PC-3 (cell line): Measurements from ENCODE around the gene CCN6. TPM values are rescaled to one million over a fixed set of nuclear protein-coding genes. Genes with fewer than 3 reads are reported as not detected.
A peak's percentile ranks its signal among the peaks of the same experiment; 100 is the strongest.

ENCODE experiments used
- ATAC-seq: fragments of 200-7000 bp; cut with Tn5 transposase; 2 replicates; pipeline ENCODE4 v1.9.1; 2020; ENCODE audit warnings: mild to moderate bottlenecking, moderate library complexity
- BruUV-seq: library from RNA; stranded (reverse); fragments of 400-500 nt; replicated peaks from 2 replicates; lab custom pipeline; 2021; lab: Mats Ljungman, UMichigan
- CTCF ChIA-PET: fragments of 300-600 bp; sonication (Branson Sonifier 250); formaldehyde crosslinking; loops from one replicate; lab custom pipeline; 2022; ENCODE audit warnings: antibody characterized with exemption; lab: Charles Lee
- POLR2A ChIA-PET: fragments of 300-600 bp; sonication (Branson Sonifier 250); formaldehyde crosslinking; loops from one replicate; lab custom pipeline; 2022; ENCODE audit warnings: antibody characterized with exemption; ENCODE audit not compliant: unreplicated experiment; lab: Charles Lee
- DNase-seq: peaks from one replicate; pipeline ENCODE4 v3.0.0-alpha.2; 2015
- H2AFZ ChIP-seq: fragments of 300-600 bp; sonication (generic); 2 replicates; pipeline ENCODE4 v1.6.0; 2016; ENCODE audit warnings: antibody characterized with exemption, low read length
- H3F3A ChIP-seq: fragments of 300-600 bp; sonication (generic); one replicate; pipeline ENCODE4 v1.6.0; 2017; ENCODE audit warnings: antibody characterized with exemption, low read length, control low read depth, mild to moderate bottlenecking; ENCODE audit not compliant: unreplicated experiment
- H3K27ac ChIP-seq: fragments of 300-600 bp; sonication (generic); 2 replicates; pipeline ENCODE4 v1.5.1; 2016; ENCODE audit warnings: mild to moderate bottlenecking, low read length
- H3K27me3 ChIP-seq: fragments of 300-600 bp; sonication (generic); 2 replicates; pipeline ENCODE4 v1.6.1; 2016; ENCODE audit warnings: low read length, mixed read lengths
- H3K36me3 ChIP-seq: fragments of 300-600 bp; sonication (generic); 2 replicates; pipeline ENCODE4 v1.6.1; 2016; ENCODE audit warnings: low read depth, mixed run types, low read length, mixed read lengths
- H3K4me1 ChIP-seq: fragments of 300-600 bp; sonication (generic); 2 replicates; pipeline ENCODE4 v1.5.1; 2016; ENCODE audit warnings: low read length; ENCODE audit not compliant: insufficient read depth
- H3K4me2 ChIP-seq: fragments of 300-600 bp; sonication (generic); 2 replicates; pipeline ENCODE4 v1.6.0; 2016; ENCODE audit warnings: low read length
- H3K4me3 ChIP-seq: fragments of 300-600 bp; sonication (generic); 2 replicates; pipeline ENCODE4 v1.5.1; 2016; ENCODE audit warnings: mild to moderate bottlenecking, low read length, mixed read lengths
- H3K79me2 ChIP-seq: fragments of 300-600 bp; sonication (generic); 2 replicates; pipeline ENCODE4 v1.6.1; 2017; ENCODE audit warnings: low read length, mixed read lengths
- H3K9ac ChIP-seq: fragments of 300-600 bp; sonication (generic); 2 replicates; pipeline ENCODE4 v1.6.0; 2016; ENCODE audit warnings: mild to moderate bottlenecking, low read length
- H3K9me2 ChIP-seq: fragments of 300-600 bp; sonication (generic); replicated peaks from 2 replicates; pipeline ENCODE4 v1.6.1; 2016; ENCODE audit warnings: mixed run types, low read length, mixed read lengths
- H3K9me3 ChIP-seq: fragments of 300-600 bp; sonication (generic); 2 replicates; pipeline ENCODE4 v1.6.1; 2016; ENCODE audit warnings: low read length, mixed read lengths
- H4K20me1 ChIP-seq: fragments of 300-600 bp; sonication (generic); 2 replicates; pipeline ENCODE4 v1.6.1; 2016; ENCODE audit warnings: low read length, mixed read lengths
- EZH2 ChIP-seq: fragments of 300-600 bp; sonication (generic); IDR thresholded peaks from one replicate; pipeline ENCODE4 v1.6.1; 2017; ENCODE audit warnings: antibody characterized with exemption, mild to moderate bottlenecking, low read length; ENCODE audit not compliant: unreplicated experiment
- EZH2phosphoT487 ChIP-seq: fragments of 300-600 bp; sonication (generic); IDR thresholded peaks from 2 replicates; pipeline ENCODE4 v1.6.1; 2018; ENCODE audit warnings: mild to moderate bottlenecking, antibody characterized with exemption, low read length, borderline replicate concordance
- intact Hi-C: fragments of 100-400 bp; cut with micrococcal nuclease; formaldehyde crosslinking; loops from 2 replicates; pipeline ENCODE4 v1.9.0; 2023
- total RNA-seq: library from RNA; depleted of rRNA; stranded (reverse); fragments of >200 nt; gene quantifications from 2 replicates; pipeline ENCODE4 v1.2.3, GENCODE V29; 2014
- TF ChIP-seq, protein P1 (sequence below): fragments of 300-600 bp; sonication (generic); conservative IDR thresholded peaks from 2 replicates; pipeline ENCODE4 v1.5.1; 2017; ENCODE audit warnings: antibody characterized with exemption, low read depth, mild to moderate bottlenecking, low read length

The CCN6 gene
- total RNA-seq, 1 experiment from 2014 or later, result not detected

DNA sequence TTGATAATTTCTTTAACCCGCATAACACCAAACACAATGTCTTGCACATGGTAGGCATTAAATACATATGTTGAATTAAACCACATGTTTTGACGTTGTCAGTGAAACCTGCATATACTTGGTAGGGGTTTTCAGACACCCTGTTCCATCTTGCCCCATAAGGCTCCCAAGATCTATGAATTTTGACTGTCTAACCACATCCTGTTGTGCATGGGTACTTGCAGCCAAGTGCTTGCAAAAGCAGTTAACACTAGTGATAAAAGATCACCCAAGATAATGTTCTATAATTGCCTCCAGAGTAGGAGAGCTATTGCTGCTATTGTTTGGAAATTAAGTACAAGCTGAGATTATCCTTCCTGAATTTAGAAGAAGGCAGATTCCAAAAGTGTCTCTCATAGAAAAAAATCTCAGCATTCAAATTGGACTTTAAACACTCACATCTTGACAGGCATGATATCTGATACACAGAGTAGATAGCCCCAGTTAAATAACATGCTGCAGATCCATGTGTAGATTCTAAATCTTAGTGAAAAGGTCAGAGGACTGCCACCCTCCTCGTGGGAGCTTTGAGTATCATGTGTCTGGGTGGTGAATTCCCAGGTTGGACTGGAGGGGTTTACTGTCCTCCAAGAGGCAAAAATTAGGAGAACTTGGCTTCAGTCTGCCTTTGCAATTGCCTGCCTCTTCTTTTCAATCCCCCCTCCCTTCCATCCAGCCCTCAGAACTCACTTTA is 25.8 kb upstream of the CCN6 start:
- no TSS peak for BruUV-seq

DNA sequence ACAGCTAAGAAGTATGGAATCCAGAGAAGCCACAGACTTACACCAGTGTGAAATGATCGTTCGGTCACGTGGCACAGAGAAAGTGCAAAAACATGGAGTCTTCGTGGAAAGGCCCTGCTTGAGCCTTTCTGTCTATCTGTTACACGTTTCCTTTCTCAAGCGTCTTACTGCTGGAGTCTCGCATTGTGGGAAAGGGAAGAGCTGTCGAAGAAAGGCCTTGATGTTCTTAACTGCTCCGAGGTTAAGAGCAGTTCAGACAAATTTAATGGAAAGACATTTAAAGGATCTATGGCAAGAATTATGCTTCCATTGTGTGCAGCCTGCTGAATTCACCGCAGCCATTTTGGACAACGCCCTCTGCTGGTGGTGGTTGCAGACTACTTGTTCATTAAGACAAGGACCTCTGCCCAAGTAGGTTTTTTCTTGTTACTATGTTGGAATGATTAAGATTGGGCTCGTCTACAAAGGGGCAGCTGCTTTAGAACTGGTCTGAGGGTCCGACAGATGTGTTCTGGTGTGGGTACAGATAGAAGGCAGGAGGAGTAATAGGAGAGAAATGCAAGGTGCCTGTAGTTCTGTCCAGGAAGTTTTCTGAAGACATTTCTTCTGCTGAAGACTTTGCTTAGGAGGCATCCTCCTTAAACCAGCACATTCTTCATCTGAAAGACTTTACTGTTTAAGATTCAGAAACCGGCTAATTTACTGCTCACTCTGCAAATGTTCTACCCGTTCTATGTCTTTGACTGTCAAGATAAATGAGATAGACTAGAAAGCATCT is 24.7 kb upstream of the CCN6 start:
- intact Hi-C loops, result no loop called here
- DNase-seq (peak; percentile 63), ATAC-seq (no peak; the same call in 1 of the 2 replicates)
- no peak for TF ChIP-seq EZH2
- no peak for TF ChIP-seq EZH2phosphoT487
- TF ChIP-seq, protein P1, sequence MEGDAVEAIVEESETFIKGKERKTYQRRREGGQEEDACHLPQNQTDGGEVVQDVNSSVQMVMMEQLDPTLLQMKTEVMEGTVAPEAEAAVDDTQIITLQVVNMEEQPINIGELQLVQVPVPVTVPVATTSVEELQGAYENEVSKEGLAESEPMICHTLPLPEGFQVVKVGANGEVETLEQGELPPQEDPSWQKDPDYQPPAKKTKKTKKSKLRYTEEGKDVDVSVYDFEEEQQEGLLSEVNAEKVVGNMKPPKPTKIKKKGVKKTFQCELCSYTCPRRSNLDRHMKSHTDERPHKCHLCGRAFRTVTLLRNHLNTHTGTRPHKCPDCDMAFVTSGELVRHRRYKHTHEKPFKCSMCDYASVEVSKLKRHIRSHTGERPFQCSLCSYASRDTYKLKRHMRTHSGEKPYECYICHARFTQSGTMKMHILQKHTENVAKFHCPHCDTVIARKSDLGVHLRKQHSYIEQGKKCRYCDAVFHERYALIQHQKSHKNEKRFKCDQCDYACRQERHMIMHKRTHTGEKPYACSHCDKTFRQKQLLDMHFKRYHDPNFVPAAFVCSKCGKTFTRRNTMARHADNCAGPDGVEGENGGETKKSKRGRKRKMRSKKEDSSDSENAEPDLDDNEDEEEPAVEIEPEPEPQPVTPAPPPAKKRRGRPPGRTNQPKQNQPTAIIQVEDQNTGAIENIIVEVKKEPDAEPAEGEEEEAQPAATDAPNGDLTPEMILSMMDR, result peak; percentile 82
- H4K20me1 ChIP-seq, result no peaks in the 10 kb centered on the region
- H3K4me1 ChIP-seq, result peaks cover 10% of the 10 kb centered on the region
- no peak overlapping the region for H3K9ac ChIP-seq
- ChIA-PET POLR2A (no interaction called here), CTCF (no interaction called here)
- peak overlapping the region; percentile 43 for H2AFZ ChIP-seq
- no peaks in the 10 kb centered on the region for H3K9me3 ChIP-seq
- H3K27ac ChIP-seq, result no peak overlapping the region
- H3K4me3 ChIP-seq, result no peak overlapping the region
- no peak overlapping the region for H3K4me2 ChIP-seq
- no peaks in the 10 kb centered on the region for H3K9me2 ChIP-seq
- H3K27me3 ChIP-seq, result no peaks in the 10 kb centered on the region
- no peaks in the 10 kb centered on the region for H3K79me2 ChIP-seq
- no peaks in the 10 kb centered on the region for H3F3A ChIP-seq
- H3K36me3 ChIP-seq, result no peaks in the 10 kb centered on the region
- no TSS peak for BruUV-seq

More for the DNA sequence above, 25.8 kb upstream of the CCN6 start:
- Histone ChIP-seq H3K4me1 (peaks cover 10% of the 10 kb centered on the region), H3K9ac (no peak overlapping the region), H3K9me3 (no peaks in the 10 kb centered on the region), H3K9me2 (no peaks in the 10 kb centered on the region), H3K36me3 (no peaks in the 10 kb centered on the region), H3K4me3 (no peak overlapping the region), H3K79me2 (no peaks in the 10 kb centered on the region), H3F3A (no peaks in the 10 kb centered on the region), H3K27me3 (no peaks in the 10 kb centered on the region), H3K27ac (no peak overlapping the region), H3K4me2 (no peak overlapping the region), H4K20me1 (no peaks in the 10 kb centered on the region), H2AFZ (no peak overlapping the region)
- TF ChIP-seq, protein P1, result no peak
- TF ChIP-seq EZH2phosphoT487 (no peak), EZH2 (no peak)
- DNase-seq (no peak), ATAC-seq (no peak)
- POLR2A ChIA-PET, result no interaction called here
- CTCF ChIA-PET, result no interaction called here
- intact Hi-C loops, result no loop called here
